Activated T-cell treated with anti-CD3 and anti-CD28 coated beads, Interleukin-2, amount 50 U/mL, for 24 hours (primary cell): ENCODE measurements around the gene TMEM60.

ENCODE experiments used
- DNase-seq: peaks from one replicate; pipeline ENCODE4 v3.0.0-alpha.2; 2020
- H3K27ac Mint-ChIP-seq: 2 replicates; pipeline ENCODE4 v1.8.0; 2020; ENCODE audit warnings: mild to moderate bottlenecking, mixed read lengths
- H3K27me3 Mint-ChIP-seq: 2 replicates; pipeline ENCODE4 v1.8.0; 2020; ENCODE audit warnings: mixed read lengths
- H3K36me3 Mint-ChIP-seq: 2 replicates; pipeline ENCODE4 v1.8.0; 2020; ENCODE audit warnings: low read depth, mixed read lengths
- H3K4me1 Mint-ChIP-seq: 2 replicates; pipeline ENCODE4 v1.8.0; 2020; ENCODE audit warnings: low read depth, mixed read lengths
- H3K4me3 Mint-ChIP-seq: 2 replicates; pipeline ENCODE4 v1.8.0; 2020; ENCODE audit warnings: mild to moderate bottlenecking, moderate library complexity, mixed read lengths
- H3K9me3 Mint-ChIP-seq: 2 replicates; pipeline ENCODE4 v1.8.0; 2020; ENCODE audit warnings: mixed read lengths

Gene TMEM60

GRCh38 chr7:77771901-77772300 lies 26.3 kb downstream of the TMEM60 start:
- Mint-ChIP-seq H3K36me3 (peaks cover 86% of the 10 kb centered on the region), H3K9me3 (no peaks in the 10 kb centered on the region), H3K27me3 (no peaks in the 10 kb centered on the region), H3K4me1 (peaks cover 3% of the 10 kb centered on the region), H3K27ac (peak overlapping the region; percentile 39), H3K4me3 (no peak overlapping the region)
- DNase-seq = no peak

- no peaks in the 10 kb centered on the region for H3K9me3 Mint-ChIP-seq
- H3K4me1 Mint-ChIP-seq = peaks cover 7% of the 10 kb centered on the region
- H3K4me3 Mint-ChIP-seq = no peak overlapping the region
- no peak for DNase-seq
- no peak overlapping the region for H3K27ac Mint-ChIP-seq
- peaks cover 85% of the 10 kb centered on the region for H3K36me3 Mint-ChIP-seq
- H3K27me3 Mint-ChIP-seq = no peaks in the 10 kb centered on the region
Observed at GRCh38 chr7:77770316-77770715, 27.9 kb downstream of the TMEM60 start.

- Mint-ChIP-seq H3K9me3 (no peaks in the 10 kb centered on the region), H3K4me3 (no peak overlapping the region), H3K27ac (peak overlapping the region; percentile 64), H3K27me3 (no peaks in the 10 kb centered on the region), H3K4me1 (peaks cover 24% of the 10 kb centered on the region), H3K36me3 (peaks cover 65% of the 10 kb centered on the region)
- DNase-seq = no peak
Observed at GRCh38 chr7:77766801-77767605, 31.2 kb downstream of the TMEM60 start.

GRCh38 chr7:77765906-77766800 lies 32.1 kb downstream of the TMEM60 start:
- Mint-ChIP-seq H3K27me3 (no peaks in the 10 kb centered on the region), H3K36me3 (peaks cover 63% of the 10 kb centered on the region), H3K4me3 (no peak overlapping the region), H3K4me1 (peaks cover 30% of the 10 kb centered on the region), H3K9me3 (no peaks in the 10 kb centered on the region), H3K27ac (peak overlapping the region; percentile 18)
- no peak for DNase-seq

- Mint-ChIP-seq H3K4me3 (no peak overlapping the region), H3K27ac (no peak overlapping the region), H3K27me3 (no peaks in the 10 kb centered on the region), H3K9me3 (no peaks in the 10 kb centered on the region), H3K36me3 (peaks cover 57% of the 10 kb centered on the region), H3K4me1 (peaks cover 31% of the 10 kb centered on the region)
- DNase-seq = no peak
Observed at GRCh38 chr7:77765481-77765880, 32.8 kb downstream of the TMEM60 start.

- H3K4me1 Mint-ChIP-seq = peaks cover 51% of the 10 kb centered on the region
Observed at GRCh38 chr7:77760809-77761453, 37.3 kb downstream of the TMEM60 start.

GRCh38 chr7:77759294-77759889 lies 38.8 kb downstream of the TMEM60 start:
- H3K4me3 Mint-ChIP-seq = no peak overlapping the region
- no peaks in the 10 kb centered on the region for H3K9me3 Mint-ChIP-seq
- DNase-seq = no peak
- H3K27ac Mint-ChIP-seq = no peak overlapping the region
- peaks cover 51% of the 10 kb centered on the region for H3K4me1 Mint-ChIP-seq
- peaks cover 12% of the 10 kb centered on the region for H3K36me3 Mint-ChIP-seq
- H3K27me3 Mint-ChIP-seq = no peaks in the 10 kb centered on the region

More at GRCh38 chr7:77760809-77761453, 37.3 kb downstream of the TMEM60 start:
- H3K4me3 Mint-ChIP-seq = no peak overlapping the region
- no peak overlapping the region for H3K27ac Mint-ChIP-seq
- no peak for DNase-seq
- peaks cover 21% of the 10 kb centered on the region for H3K36me3 Mint-ChIP-seq
- no peaks in the 10 kb centered on the region for H3K9me3 Mint-ChIP-seq
- no peaks in the 10 kb centered on the region for H3K27me3 Mint-ChIP-seq

GRCh38 chr7:77757589-77757988 lies 40.6 kb downstream of the TMEM60 start:
- no peak for DNase-seq
- H3K36me3 Mint-ChIP-seq = peaks cover 15% of the 10 kb centered on the region
- H3K9me3 Mint-ChIP-seq = no peaks in the 10 kb centered on the region
- peak overlapping the region; percentile 76 for H3K27ac Mint-ChIP-seq
- H3K4me3 Mint-ChIP-seq = no peak overlapping the region
- peaks cover 53% of the 10 kb centered on the region for H3K4me1 Mint-ChIP-seq
- H3K27me3 Mint-ChIP-seq = no peaks in the 10 kb centered on the region

- H3K4me1 Mint-ChIP-seq = peaks cover 60% of the 10 kb centered on the region
- no peak for DNase-seq
- peaks cover 41% of the 10 kb centered on the region for H3K36me3 Mint-ChIP-seq
- H3K4me3 Mint-ChIP-seq = no peak overlapping the region
- H3K27me3 Mint-ChIP-seq = no peaks in the 10 kb centered on the region
- H3K9me3 Mint-ChIP-seq = no peaks in the 10 kb centered on the region
- H3K27ac Mint-ChIP-seq = peak overlapping the region; percentile 28
Observed at GRCh38 chr7:77753173-77753572, 45.1 kb downstream of the TMEM60 start.

GRCh38 chr7:77752016-77752415 lies 46.2 kb downstream of the TMEM60 start:
- no peak for DNase-seq
- Mint-ChIP-seq H3K9me3 (no peaks in the 10 kb centered on the region), H3K4me1 (peaks cover 63% of the 10 kb centered on the region), H3K4me3 (no peak overlapping the region), H3K27me3 (no peaks in the 10 kb centered on the region), H3K36me3 (peaks cover 47% of the 10 kb centered on the region), H3K27ac (peak overlapping the region; percentile 49)

- H3K4me3 Mint-ChIP-seq = no peak overlapping the region
- peaks cover 63% of the 10 kb centered on the region for H3K36me3 Mint-ChIP-seq
- H3K27ac Mint-ChIP-seq = peak overlapping the region; percentile 71
- no peak for DNase-seq
- peaks cover 56% of the 10 kb centered on the region for H3K4me1 Mint-ChIP-seq
- H3K27me3 Mint-ChIP-seq = no peaks in the 10 kb centered on the region
- no peaks in the 10 kb centered on the region for H3K9me3 Mint-ChIP-seq
Observed at GRCh38 chr7:77747718-77748117, 50.5 kb downstream of the TMEM60 start.

- H3K27ac Mint-ChIP-seq = peak overlapping the region; percentile 71
Observed at GRCh38 chr7:77747178-77747577, 51.1 kb downstream of the TMEM60 start.

GRCh38 chr7:77746824-77747165 lies 51.4 kb downstream of the TMEM60 start:
- peaks cover 65% of the 10 kb centered on the region for H3K36me3 Mint-ChIP-seq
- no peak overlapping the region for H3K27ac Mint-ChIP-seq
- H3K9me3 Mint-ChIP-seq = no peaks in the 10 kb centered on the region
- no peaks in the 10 kb centered on the region for H3K27me3 Mint-ChIP-seq
- peaks cover 52% of the 10 kb centered on the region for H3K4me1 Mint-ChIP-seq
- no peak for DNase-seq
- no peak overlapping the region for H3K4me3 Mint-ChIP-seq

More at GRCh38 chr7:77747178-77747577, 51.1 kb downstream of the TMEM60 start:
- Mint-ChIP-seq H3K9me3 (no peaks in the 10 kb centered on the region), H3K4me1 (peaks cover 53% of the 10 kb centered on the region), H3K27me3 (no peaks in the 10 kb centered on the region), H3K36me3 (peaks cover 63% of the 10 kb centered on the region), H3K4me3 (no peak overlapping the region)
- DNase-seq = no peak

- Mint-ChIP-seq H3K9me3 (no peaks in the 10 kb centered on the region), H3K27ac (no peak overlapping the region), H3K36me3 (peaks cover 63% of the 10 kb centered on the region), H3K4me1 (peaks cover 47% of the 10 kb centered on the region), H3K27me3 (no peaks in the 10 kb centered on the region), H3K4me3 (no peak overlapping the region)
- DNase-seq = no peak
Observed at GRCh38 chr7:77746164-77746823, 51.9 kb downstream of the TMEM60 start.
